ELF-1 (cell line): ENCODE measurements around the gene HHATL.
A peak's percentile ranks its signal among the peaks of the same experiment; 100 is the strongest.

Experiments
- DNase-seq: peaks from one replicate; pipeline ENCODE4 v3.0.0-alpha.2; 2016; ENCODE audit warnings: low read depth, low spot score

The HHATL gene

DNA sequence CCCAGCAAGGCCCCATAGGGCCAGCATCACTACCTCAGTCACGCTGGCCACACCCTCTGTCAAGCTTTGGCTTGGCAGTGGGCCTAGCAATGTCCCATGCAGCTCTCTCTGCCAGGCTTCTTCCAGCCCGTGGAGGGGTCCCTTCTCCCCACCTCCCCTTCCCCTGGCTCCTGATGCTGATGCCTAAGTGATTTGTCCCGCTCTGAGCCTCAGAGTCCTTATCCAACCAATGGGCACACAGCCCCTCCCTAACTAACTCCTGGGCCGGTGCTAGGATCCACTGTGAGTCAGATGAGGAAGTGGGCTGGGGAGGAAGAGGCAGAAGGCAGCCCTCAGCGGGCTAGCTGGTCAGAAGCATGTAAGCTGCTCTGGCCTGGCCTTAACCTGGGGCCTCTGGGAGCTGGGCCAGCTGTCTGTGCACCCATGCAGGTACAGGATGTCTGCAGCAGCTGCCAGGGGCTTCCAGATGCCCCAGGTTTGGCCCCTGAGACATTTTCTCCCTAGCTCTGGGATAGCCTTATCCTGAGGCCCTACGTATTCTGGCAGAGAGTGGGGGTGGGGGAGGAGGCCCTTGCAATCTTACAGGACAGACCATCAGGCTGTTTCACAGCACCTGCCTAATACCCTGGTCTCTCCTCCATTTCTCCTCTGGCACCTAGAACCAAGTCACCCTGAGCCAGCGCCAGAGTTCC is 49.8 kb downstream of the HHATL start:
- peak; percentile 66 for DNase-seq

GRCh38 chr3:42652251-42652610 is 50.4 kb downstream of the HHATL start:
- DNase-seq: no peak

GRCh38 chr3:42651248-42652091 is 51.1 kb downstream of the HHATL start:
- DNase-seq: peak; percentile 89

DNA sequence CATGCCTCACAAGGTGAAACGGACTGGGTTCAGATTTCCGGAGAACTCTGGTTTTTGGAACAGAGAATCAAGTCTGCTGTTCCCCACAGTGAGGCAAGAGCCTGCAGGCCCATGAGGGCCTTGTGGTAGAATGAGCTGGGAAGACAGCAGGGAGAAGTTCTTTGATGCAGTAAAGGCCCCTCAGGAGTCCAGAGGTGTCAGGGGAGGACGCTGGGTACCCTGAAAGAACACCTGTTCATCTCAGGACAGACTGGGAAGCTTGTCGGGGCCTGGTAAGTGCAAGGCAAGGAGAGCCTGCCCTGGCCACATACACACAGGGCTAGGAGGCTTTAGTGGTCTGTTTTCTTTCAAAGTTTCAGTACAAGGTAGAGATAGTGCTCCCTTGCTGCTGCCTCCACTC is 52.8 kb downstream of the HHATL start:
- DNase-seq: no peak

- no peak for DNase-seq
These were observed 53.6 kb downstream of the HHATL start for GRCh38 chr3:42649006-42649405.

- peak; percentile 79 for DNase-seq
These were observed 54.7 kb downstream of the HHATL start for GRCh38 chr3:42647821-42648459.
